Brain microvascular endothelial cell (primary cell): ENCODE measurements around the gene SSTR5.
"Not testable (repeated sequence)": the region's sequence is repeated elsewhere in the genome, so short reads cannot be mapped to it uniquely, and the experiment has no call there.

ENCODE experiments used
- DNase-seq: peaks from one replicate; pipeline ENCODE4 v3.0.0-alpha.2; 2020
- H3K27ac ChIP-seq: fragments of 250-450 bp; sonication (Bioruptor Pico); 2 replicates; pipeline ENCODE4 v1.5.1; 2020; ENCODE audit warnings: mild to moderate bottlenecking, moderate library complexity
- H3K27me3 ChIP-seq: fragments of 250-450 bp; sonication (Bioruptor Pico); replicated peaks from 2 replicates; pipeline ENCODE4 v1.5.1; 2020; ENCODE audit warnings: mild to moderate bottlenecking
- H3K36me3 ChIP-seq: fragments of 250-450 bp; sonication (Bioruptor Pico); replicated peaks from 2 replicates; pipeline ENCODE4 v1.5.1; 2020; ENCODE audit warnings: mild to moderate bottlenecking
- H3K4me3 ChIP-seq: 2 replicates; pipeline ENCODE4 v1.5.1; 2011; ENCODE audit warnings: low read depth, mild to moderate bottlenecking, control low read depth, low read length, moderate library complexity
- in situ Hi-C: cut with HindIII; loops from 2 replicates; pipeline ENCODE4 v1.10.0; 2017; ENCODE audit warnings: low sequenced_read_pairs, low pct_ligation_motif_present
- TF ChIP-seq, protein P1 (sequence below): IDR thresholded peaks from 2 replicates; pipeline ENCODE4 v1.5.1; 2011; ENCODE audit warnings: low read depth, mild to moderate bottlenecking, moderate library complexity, low read length, control low read depth, inconsistent platforms; ENCODE audit errors: missing control alignments

Gene SSTR5

DNA sequence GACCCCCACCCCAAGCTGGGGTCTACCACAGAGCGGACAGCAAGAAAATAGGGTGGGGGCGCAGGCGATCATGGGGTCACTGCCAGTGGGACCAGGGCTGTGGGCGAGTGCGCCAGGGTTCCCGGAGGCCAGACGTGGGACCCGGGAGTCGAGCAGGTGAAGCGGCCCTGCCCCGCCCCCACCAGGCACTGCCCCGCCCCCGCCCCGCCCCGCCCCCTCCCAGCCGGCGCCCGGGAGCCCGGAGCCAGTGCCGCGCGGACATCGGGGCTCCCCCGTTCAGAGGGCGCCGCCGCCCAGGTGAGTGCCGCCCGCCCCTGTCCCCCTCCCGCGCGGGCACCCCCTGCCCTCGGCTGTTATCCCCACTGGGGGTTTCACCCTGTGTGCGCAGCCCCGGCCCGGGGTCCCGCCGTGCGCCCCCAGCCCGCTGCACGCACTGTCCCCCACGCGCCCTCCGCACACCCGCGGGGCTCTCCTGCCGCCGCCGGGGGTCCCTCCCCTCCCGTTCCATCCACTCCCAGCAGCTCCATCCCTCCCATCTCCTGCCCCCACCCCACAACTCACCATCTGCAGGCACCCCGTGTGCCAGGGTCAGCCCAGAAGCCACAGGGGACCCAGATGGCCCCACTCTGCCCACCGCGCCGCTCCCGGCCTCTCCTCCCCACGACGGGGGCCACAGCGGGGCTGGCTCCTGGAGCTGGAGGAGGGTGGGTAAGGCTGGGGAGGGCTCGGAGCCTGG lies at the start of gene SSTR5:
Gene SSTR5 (plus strand): TSS at position 222 of the 736 bp plus-strand sequence. CDS start 6,122 bp downstream, outside the sequence.
- TF ChIP-seq, protein P1, sequence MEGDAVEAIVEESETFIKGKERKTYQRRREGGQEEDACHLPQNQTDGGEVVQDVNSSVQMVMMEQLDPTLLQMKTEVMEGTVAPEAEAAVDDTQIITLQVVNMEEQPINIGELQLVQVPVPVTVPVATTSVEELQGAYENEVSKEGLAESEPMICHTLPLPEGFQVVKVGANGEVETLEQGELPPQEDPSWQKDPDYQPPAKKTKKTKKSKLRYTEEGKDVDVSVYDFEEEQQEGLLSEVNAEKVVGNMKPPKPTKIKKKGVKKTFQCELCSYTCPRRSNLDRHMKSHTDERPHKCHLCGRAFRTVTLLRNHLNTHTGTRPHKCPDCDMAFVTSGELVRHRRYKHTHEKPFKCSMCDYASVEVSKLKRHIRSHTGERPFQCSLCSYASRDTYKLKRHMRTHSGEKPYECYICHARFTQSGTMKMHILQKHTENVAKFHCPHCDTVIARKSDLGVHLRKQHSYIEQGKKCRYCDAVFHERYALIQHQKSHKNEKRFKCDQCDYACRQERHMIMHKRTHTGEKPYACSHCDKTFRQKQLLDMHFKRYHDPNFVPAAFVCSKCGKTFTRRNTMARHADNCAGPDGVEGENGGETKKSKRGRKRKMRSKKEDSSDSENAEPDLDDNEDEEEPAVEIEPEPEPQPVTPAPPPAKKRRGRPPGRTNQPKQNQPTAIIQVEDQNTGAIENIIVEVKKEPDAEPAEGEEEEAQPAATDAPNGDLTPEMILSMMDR = no peak
- no peak within 1 kb of the TSS for H3K27ac ChIP-seq
- H3K4me3 ChIP-seq = no peak within 1 kb of the TSS
- in situ Hi-C loops = no loop called here
- H3K27me3 ChIP-seq = peaks cover 60% of the 10 kb centered on the region
- no peak for DNase-seq
- no peaks in the 10 kb centered on the region for H3K36me3 ChIP-seq

DNA sequence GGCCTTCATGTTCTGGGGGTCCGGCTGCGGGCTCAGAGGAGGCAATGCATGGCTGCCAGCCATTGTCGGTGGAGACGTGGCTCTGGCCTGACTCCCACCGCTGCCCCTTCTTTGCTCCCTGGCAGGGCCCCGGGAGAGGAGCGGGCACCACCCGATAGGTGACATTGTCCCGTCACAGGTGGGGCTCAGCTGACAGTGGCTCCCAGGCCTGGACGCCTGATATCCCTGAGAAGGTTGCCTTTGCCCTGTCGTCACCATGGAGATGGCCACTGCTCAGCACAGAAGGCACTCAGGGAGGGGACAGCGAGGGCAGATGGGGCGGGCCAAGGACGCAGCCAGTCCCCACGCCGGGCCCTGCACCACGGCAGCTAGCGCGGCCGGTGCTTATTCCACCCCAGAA lies 48.4 kb upstream of the SSTR5 start:
- in situ Hi-C loops = no loop called here
- no peak overlapping the region for H3K27ac ChIP-seq
- H3K27me3 ChIP-seq = peaks cover 15% of the 10 kb centered on the region
- DNase-seq = no peak
- no peak overlapping the region for H3K4me3 ChIP-seq
- TF ChIP-seq, protein P1 = no peak
- H3K36me3 ChIP-seq = no peaks in the 10 kb centered on the region

DNA sequence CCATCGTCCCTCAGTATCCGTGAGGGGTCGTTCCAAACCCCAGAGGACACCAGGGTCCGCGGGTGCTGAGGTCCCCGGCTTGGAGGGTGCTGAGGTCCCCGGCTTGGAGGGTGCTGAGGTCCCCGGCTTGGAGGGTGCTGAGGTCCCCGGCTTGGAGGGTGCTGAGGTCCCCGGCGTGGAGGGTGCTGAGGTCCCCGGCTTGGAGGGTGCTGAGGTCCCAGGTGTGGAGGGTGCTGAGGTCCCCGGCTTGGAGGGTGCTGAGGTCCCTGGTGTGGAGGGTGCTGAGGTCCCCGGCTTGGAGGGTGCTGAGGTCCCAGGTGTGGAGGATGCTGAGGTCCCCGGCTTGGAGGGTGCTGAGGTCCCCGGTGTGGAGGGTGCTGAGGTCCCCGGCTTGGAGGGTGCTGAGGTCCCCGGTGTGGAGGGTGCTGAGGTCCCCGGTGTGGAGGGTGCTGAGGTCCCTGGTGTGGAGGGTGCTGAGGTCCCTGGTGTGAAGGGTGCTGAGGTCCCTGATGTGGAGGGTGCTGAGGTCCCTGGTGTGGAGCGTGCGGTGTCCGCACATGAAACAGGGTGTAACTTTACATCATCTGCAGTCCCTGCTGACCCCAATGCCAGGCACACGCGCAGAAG lies 47.3 kb upstream of the SSTR5 start:
- H3K4me3 ChIP-seq, DNase-seq, H3K27ac ChIP-seq, in situ Hi-C loops, H3K36me3 ChIP-seq: not testable (repeated sequence)
- peaks cover 20% of the 10 kb centered on the region for H3K27me3 ChIP-seq

DNA sequence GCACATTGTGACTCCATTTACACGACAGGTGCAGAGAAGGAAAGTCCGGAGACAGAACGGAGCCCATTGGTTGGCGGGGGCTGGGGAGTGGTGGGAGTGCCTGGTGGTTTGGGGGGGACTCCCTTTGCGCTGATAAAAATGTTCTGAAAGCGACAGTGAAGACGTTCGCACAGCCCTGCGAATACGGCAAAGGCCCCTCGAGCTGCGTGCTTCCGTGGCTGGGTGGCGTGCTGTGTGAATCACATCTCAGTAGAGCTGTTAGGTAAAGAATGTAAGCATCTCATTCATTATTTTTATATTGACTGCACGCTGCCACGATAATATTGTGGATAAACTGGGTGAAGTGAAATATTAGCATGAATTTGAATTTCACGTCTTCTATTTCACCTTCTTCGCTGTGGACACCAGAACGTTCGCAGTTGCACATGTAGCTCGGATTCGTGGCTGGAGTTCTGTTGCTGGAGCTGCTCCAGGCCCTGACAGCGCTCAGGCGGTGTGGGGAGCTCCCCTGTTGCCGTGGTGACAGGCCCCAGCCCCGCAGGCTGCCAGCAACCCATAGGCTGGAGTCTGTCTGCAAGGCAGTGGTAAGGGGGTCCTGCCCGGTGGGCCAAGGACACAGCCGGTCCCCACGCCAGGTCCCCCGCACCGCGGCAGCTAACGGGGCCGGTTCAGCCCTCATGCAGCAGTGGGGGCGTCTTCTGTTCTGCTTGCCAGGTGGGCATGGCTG lies 46.3 kb upstream of the SSTR5 start:
- Histone ChIP-seq H3K4me3 (no peak overlapping the region), H3K36me3 (no peaks in the 10 kb centered on the region), H3K27me3 (peaks cover 20% of the 10 kb centered on the region), H3K27ac (no peak overlapping the region)
- DNase-seq = no peak
- in situ Hi-C loops = no loop called here
- TF ChIP-seq, protein P1 = no peak

DNA sequence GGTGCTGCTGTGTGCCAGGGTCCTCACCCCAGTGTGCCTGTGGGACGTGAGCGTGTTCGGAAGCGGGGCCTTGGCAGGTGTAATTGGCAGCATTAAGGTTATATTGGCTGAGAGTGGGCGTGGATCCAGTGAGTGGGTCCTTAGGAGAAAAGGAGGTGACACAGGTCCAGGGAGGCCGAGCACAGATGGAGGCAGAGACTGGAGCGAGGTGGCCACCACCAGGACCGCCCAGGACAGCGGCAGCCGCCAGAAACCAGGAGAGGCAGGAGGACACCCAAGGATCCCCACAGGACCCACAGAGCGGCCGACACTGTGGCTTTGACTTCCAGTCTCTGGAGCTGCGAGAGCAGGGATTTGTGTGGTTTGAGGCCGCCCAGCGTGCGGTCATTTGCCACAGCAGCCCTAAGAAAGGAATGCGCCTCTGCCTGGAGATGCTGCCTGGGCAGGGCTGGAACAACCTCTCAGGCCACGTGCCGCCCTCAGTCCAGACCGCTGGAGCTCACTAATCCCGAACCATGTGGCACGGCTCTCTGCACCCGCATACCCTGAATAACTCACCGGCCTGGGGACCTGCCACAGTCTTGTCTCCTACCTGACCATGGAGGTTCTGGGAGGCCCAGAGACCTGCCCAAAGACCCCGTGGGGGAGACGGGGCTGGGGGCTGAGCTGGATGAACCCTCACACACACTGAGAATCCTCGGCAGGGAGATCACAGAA lies 45.6 kb upstream of the SSTR5 start:
- Histone ChIP-seq H3K36me3 (no peaks in the 10 kb centered on the region), H3K27ac (no peak overlapping the region), H3K27me3 (peaks cover 16% of the 10 kb centered on the region), H3K4me3 (no peak overlapping the region)
- no peak for DNase-seq
- TF ChIP-seq, protein P1 = no peak
- in situ Hi-C loops = no loop called here

DNA sequence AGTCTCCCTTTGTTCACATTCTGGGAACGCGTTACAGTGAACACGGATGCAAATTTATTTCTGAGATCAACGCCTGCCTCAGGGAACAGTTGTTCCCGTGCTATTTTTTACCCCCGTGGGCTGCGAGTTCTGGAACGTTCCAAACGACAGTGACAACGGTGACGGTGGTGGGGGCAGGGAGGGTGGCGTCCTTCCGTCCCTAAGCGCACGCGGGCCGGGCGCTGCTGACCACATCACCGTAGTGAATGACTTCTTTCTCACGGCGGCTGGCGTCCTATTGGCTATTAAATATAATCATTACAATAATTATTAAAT lies 45.1 kb upstream of the SSTR5 start:
- DNase-seq = no peak
- H3K27ac ChIP-seq = no peak overlapping the region
- H3K27me3 ChIP-seq = peaks cover 16% of the 10 kb centered on the region
- TF ChIP-seq, protein P1 = no peak
- in situ Hi-C loops = no loop called here
- H3K36me3 ChIP-seq = no peaks in the 10 kb centered on the region
- H3K4me3 ChIP-seq = no peak overlapping the region
